Urinary bladder (tissue), 4 donors: Measurements from ENCODE around the gene DEFB124. TPM values are rescaled to one million over a fixed set of nuclear protein-coding genes. Genes with fewer than 3 reads are reported as not detected.
"Not testable (repeated sequence)": the region's sequence is repeated elsewhere in the genome, so short reads cannot be mapped to it uniquely, and the experiment has no call there.

Source experiments
- DNase-seq: peaks from one replicate; pipeline ENCODE4 v3.0.0-alpha.2; 2015; ENCODE audit errors: extremely low spot score
- H3K27ac ChIP-seq: one replicate; pipeline ENCODE4 v1.5.1; 2013; ENCODE audit warnings: low read depth, mild to moderate bottlenecking, moderate library complexity
- H3K36me3 ChIP-seq: one replicate; pipeline ENCODE4 v1.6.1; 2013; ENCODE audit warnings: mild to moderate bottlenecking, moderate library complexity; ENCODE audit not compliant: insufficient read depth
- H3K4me1 ChIP-seq: one replicate; pipeline ENCODE4 v1.6.1; 2013; ENCODE audit warnings: mild to moderate bottlenecking, moderate library complexity; ENCODE audit not compliant: insufficient read depth
- H3K4me3 ChIP-seq: one replicate; pipeline ENCODE4 v1.5.1; 2013; ENCODE audit warnings: low read depth, low read length
- WGBS: extraction: QIAGEN DNeasy Blood & Tissue Kit; methylation state at CpG from one replicate; pipeline ENCODE4 v1.1.7; 2013; 5-methylcytosine and 5-hydroxymethylcytosine counted together
- polyA plus RNA-seq: library from polyadenylated mRNA; stranded (reverse); fragments of 200-250 nt; gene quantifications from one replicate; pipeline ENCODE4 v1.2.3, GENCODE V29; 2013
- total RNA-seq: library from RNA; depleted of rRNA; stranded (reverse); fragments of >200 nt; gene quantifications from one replicate; pipeline ENCODE4 v1.2.3, GENCODE V29; 2014
- donor health status: healthy with polysubstance abuse.
- donor health status: healthy.

The DEFB124 gene, protein sequence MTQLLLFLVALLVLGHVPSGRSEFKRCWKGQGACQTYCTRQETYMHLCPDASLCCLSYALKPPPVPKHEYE
- total RNA-seq (not detected), polyA plus RNA-seq (0.52 TPM)

- peak within 1 kb of the TSS; percentile 25 for H3K27ac ChIP-seq
- no peak for DNase-seq
- WGBS, result 5% methylated on average over 33 of the region's 33 CpGs
- H3K4me3 ChIP-seq, result peak within 1 kb of the TSS; percentile 50
- H3K4me1 ChIP-seq, result no peaks in the 10 kb centered on the region
- H3K36me3 ChIP-seq, result no peaks in the 10 kb centered on the region
Observed at GRCh38 chr20:31474758-31475427, at the start of gene DEFB124, which contains the start of gene REM1. TSS of gene DEFB124 (minus strand) at chr20:31475127. CDS start at chr20:31473013, 2,114 bp downstream. TSS of gene REM1 (plus strand) at chr20:31475288. CDS start at chr20:31476446, 1,158 bp downstream.

DNA sequence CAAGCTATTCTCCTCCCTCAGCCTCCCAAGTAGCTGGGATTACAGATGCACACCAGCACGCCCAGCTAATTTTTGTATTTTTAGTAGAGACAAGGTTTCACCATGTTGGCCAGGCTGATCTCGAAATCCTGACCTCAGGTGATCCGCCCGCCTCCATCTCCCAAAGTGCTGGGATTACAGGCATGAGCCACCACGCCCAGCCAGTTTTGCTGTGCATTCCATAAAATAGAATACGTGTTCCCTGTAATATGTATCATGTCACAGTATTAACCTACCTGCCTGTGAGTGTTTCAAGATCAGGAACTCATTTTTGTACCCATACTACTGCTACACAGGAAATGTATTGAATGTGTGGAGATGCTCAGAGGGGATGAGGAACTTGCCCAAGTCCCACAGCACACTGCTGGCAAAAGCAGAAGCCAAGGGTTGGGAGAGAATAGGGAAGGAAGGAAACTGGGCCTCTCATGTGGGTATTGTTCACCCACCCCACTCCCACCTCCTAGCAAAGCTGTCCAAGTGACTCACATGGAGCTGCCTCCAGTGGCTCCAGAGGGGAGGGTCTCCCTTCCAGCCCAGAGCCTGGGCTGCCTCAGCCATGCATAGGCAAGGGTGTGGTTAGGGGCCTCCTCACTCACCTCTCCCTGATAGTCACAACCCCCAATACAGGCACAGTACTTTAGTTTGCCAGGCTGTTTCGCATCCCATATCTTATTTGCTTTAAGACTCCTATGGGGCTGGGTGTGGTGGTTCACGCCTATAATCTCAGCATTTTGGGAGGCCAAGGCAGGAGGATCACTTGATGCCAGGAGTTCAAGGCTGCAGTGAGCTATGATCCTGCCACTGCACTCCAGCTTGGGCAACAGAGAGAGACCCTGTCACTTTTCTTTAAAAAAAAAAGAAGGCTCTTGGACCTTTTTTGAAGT, 48.7 kb upstream of the DEFB124 start:
- WGBS, result 86% methylated on average over 8 of the region's 8 CpGs
- DNase-seq, result no peak
- Histone ChIP-seq H3K36me3 (no peaks in the 10 kb centered on the region), H3K27ac (no peak overlapping the region), H3K4me3 (no peak overlapping the region), H3K4me1 (no peaks in the 10 kb centered on the region)

- no peak overlapping the region for H3K27ac ChIP-seq
- no peaks in the 10 kb centered on the region for H3K36me3 ChIP-seq
- WGBS, result 88% methylated on average over 6 of the region's 6 CpGs
- no peaks in the 10 kb centered on the region for H3K4me1 ChIP-seq
- no peak overlapping the region for H3K4me3 ChIP-seq
- DNase-seq, result no peak
Observed at GRCh38 chr20:31522731-31523130, 47.8 kb upstream of the DEFB124 start.

DNA sequence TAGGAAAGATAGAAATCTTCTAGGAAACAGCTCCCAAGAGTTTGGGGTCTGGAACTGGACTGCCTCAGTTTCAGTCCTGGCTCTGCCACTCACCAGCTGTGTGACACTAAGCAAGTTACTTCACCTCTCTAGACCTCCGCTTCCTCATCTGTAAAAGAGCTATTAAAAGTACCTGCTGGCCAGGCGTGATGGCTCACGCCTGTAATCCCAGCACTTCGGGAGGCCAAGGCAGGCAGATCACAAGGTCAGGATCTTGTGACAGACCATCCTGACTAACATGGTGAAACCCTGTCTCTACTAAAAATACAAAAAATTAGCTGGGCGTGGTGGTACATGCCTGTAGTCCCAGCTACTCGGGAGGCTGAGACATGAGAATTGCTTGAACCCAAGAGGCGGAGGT, 46.3 kb upstream of the DEFB124 start:
- not testable (repeated sequence) for H3K27ac ChIP-seq, DNase-seq, H3K36me3 ChIP-seq, H3K4me3 ChIP-seq, H3K4me1 ChIP-seq
- 85% methylated on average over 7 of the region's 7 CpGs for WGBS

- H3K4me3 ChIP-seq, result no peak overlapping the region
- H3K27ac ChIP-seq, result no peak overlapping the region
- no peaks in the 10 kb centered on the region for H3K4me1 ChIP-seq
Observed at GRCh38 chr20:31517373-31517772, 42.4 kb upstream of the DEFB124 start.

DNA sequence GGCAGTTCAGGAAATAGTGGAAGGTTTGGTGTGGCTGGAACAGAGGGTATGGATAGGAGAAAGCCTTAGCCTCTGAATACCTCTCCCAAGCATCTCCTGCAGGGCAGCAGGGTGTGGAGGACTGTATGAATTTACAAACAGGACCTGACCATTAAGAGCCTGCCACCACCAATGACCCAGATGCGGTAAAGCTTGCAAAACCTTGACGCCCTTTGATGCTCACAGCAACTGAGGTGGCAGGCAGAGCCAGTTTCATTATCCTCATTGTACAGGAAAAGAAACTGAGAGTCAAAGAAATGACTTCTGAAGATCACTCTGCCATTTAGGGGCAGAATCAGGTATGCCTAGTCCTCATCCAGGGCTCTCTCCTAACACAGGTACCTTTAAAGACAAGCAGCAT, 41.7 kb upstream of the DEFB124 start:
- 96% methylated on average over 2 of the region's 2 CpGs for WGBS
- Histone ChIP-seq H3K36me3 (no peaks in the 10 kb centered on the region), H3K27ac (no peak overlapping the region), H3K4me3 (no peak overlapping the region), H3K4me1 (no peaks in the 10 kb centered on the region)
- no peak for DNase-seq

More at GRCh38 chr20:31517373-31517772, 42.4 kb upstream of the DEFB124 start:
- no peaks in the 10 kb centered on the region for H3K36me3 ChIP-seq
- 75% methylated on average over 4 of the region's 4 CpGs for WGBS
- no peak for DNase-seq

- no peaks in the 10 kb centered on the region for H3K36me3 ChIP-seq
- DNase-seq, result no peak
- WGBS, result 95% methylated on average over 4 of the region's 4 CpGs
- no peak overlapping the region for H3K27ac ChIP-seq
- no peaks in the 10 kb centered on the region for H3K4me1 ChIP-seq
- H3K4me3 ChIP-seq, result no peak overlapping the region
Observed at GRCh38 chr20:31516166-31516565, 41.2 kb upstream of the DEFB124 start.

DNA sequence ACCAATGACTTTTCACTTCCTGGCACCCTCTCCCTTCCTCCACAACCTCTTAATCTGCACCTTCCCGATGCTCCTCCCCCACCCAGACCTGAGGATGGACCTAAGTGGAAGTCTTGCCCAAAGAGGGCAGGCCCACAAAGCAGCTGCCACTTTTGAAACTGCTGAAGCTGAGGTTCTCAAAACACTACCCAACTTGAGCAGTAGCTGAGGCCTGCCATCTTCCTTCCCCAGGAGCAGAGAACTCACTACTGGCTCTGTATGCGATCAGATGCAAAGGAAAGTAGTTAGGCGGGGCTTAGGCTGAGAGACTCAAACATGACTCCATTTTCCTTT, 40.8 kb upstream of the DEFB124 start:
- 80% methylated on average over 3 of the region's 3 CpGs for WGBS
- DNase-seq, result no peak
- H3K36me3 ChIP-seq, result no peaks in the 10 kb centered on the region
- peak overlapping the region; percentile 76 for H3K4me3 ChIP-seq
- H3K27ac ChIP-seq, result no peak overlapping the region
- no peaks in the 10 kb centered on the region for H3K4me1 ChIP-seq

GRCh38 chr20:31515072-31515774, 40.3 kb upstream of the DEFB124 start:
- WGBS, result 9% methylated on average over 4 of the region's 4 CpGs
- DNase-seq, result no peak
- H3K4me1 ChIP-seq, result no peaks in the 10 kb centered on the region
- peak overlapping the region; percentile 76 for H3K4me3 ChIP-seq
- H3K36me3 ChIP-seq, result no peaks in the 10 kb centered on the region
- no peak overlapping the region for H3K27ac ChIP-seq

- H3K36me3 ChIP-seq, result no peaks in the 10 kb centered on the region
- no peaks in the 10 kb centered on the region for H3K4me1 ChIP-seq
- peak within 1 kb of the TSS; percentile 76 for H3K4me3 ChIP-seq
- peak; percentile 70 for DNase-seq
- WGBS, result under 1% methylated on average over 86 of the region's 86 CpGs
- H3K27ac ChIP-seq, result peak within 1 kb of the TSS; percentile 11
Observed at GRCh38 chr20:31514154-31515071, 39.5 kb upstream of the DEFB124 start, which contains the start of gene HM13. TSS of gene HM13 (plus strand) at chr20:31514442. CDS start at chr20:31514552, 110 bp downstream.

GRCh38 chr20:31508517-31509244, 33.8 kb upstream of the DEFB124 start:
- Histone ChIP-seq H3K36me3 (no peaks in the 10 kb centered on the region), H3K27ac (no peak overlapping the region), H3K4me3 (no peak overlapping the region), H3K4me1 (no peaks in the 10 kb centered on the region)
- WGBS, result 77% methylated on average over 5 of the region's 5 CpGs
- DNase-seq, result no peak

- Histone ChIP-seq H3K4me3 (no peak overlapping the region), H3K36me3 (no peaks in the 10 kb centered on the region), H3K4me1 (no peaks in the 10 kb centered on the region), H3K27ac (no peak overlapping the region)
- no peak for DNase-seq
- 85% methylated on average over 1 of the region's 1 CpG for WGBS
Observed at GRCh38 chr20:31505903-31506302, 31.0 kb upstream of the DEFB124 start.
